Fibroblast of skin of right biceps (primary cell): ENCODE results near the gene LAMTOR1.
"Not testable (repeated sequence)": the region's sequence is repeated elsewhere in the genome, so short reads cannot be mapped to it uniquely, and the experiment has no call there.

Experiments
- DNase-seq: peaks from one replicate; pipeline ENCODE4 v3.0.0-alpha.2; 2013

LAMTOR1 gene

GRCh38 chr11:72102946-72103753, at the start of gene LAMTOR1:
TSS of gene LAMTOR1 (minus strand) at chr11:72103297. CDS start at chr11:72103224, 73 bp downstream.
- DNase-seq, result peak; percentile 99

DNA sequence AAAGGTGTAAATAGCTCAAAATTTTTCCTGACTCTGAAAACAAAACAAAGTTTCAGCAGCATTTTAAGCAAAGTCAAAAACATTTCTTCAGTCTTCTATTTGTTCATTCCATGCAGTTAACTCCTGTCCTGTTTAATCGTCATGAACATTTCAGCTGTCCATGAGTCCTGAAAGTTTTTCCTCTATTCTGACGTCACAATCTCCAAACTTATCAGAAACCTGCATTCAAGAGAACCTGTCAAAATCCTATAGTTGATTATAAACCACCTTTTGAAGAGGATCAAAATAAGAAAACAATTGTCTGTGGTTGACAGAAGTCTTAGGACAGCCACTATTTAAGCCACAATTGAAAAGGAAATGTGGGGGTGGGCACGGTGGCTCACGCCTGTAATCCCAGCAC, 47.8 kb upstream of the LAMTOR1 start:
- DNase-seq, result no peak

GRCh38 chr11:72146625-72147024, 43.5 kb upstream of the LAMTOR1 start:
- DNase-seq, result no peak

GRCh38 chr11:72144807-72145565, 41.9 kb upstream of the LAMTOR1 start:
- peak; percentile 85 for DNase-seq

GRCh38 chr11:72142543-72142942, 39.4 kb upstream of the LAMTOR1 start:
- not testable (repeated sequence) for DNase-seq

- DNase-seq, result peak; percentile 19
Observed at GRCh38 chr11:72142086-72142485, 39.0 kb upstream of the LAMTOR1 start.

GRCh38 chr11:72141066-72141465, 38.0 kb upstream of the LAMTOR1 start:
- DNase-seq, result peak; percentile 94

GRCh38 chr11:72140661-72141060, 37.6 kb upstream of the LAMTOR1 start:
- DNase-seq, result no peak

DNA sequence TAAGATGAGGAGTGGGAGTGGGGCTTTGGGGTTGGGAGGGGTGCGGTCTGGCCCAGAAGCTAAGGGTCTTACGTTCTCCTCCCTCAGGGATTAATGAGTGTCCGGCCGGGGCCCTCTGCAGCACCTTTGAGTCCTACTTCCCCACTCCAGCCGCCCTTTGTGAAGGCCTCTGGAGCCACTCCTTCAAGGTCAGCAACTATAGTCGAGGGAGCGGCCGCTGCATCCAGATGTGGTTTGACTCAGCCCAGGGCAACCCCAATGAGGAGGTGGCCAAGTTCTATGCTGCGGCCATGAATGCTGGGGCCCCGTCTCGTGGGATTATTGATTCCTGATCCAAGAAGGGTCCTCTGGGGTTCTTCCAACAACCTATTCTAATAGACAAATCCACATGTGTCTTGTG, 36.4 kb upstream of the LAMTOR1 start:
- no peak for DNase-seq

DNA sequence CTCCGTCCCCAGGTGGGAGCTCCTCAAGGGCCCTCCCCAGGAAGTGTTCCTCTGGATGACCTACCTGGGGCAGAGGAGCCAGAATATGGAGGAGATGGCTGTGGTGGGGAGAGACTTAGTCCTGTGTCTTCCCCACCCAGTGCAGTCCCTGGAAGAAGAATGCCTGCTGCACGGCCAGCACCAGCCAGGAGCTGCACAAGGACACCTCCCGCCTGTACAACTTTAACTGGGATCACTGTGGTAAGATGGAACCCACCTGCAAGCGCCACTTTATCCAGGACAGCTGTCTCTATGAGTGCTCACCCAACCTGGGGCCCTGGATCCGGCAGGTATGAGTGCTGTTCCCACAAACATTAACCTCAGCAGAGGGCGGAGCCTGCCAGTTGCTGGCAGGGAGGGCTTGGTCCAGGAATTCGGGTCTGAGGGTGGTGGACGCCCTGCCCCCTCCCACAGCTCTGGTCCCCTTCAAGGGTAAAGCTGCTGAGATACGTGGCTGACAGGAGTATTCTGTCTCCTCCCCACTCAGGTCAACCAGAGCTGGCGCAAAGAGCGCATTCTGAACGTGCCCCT, 35.8 kb upstream of the LAMTOR1 start:
- no peak for DNase-seq

DNA sequence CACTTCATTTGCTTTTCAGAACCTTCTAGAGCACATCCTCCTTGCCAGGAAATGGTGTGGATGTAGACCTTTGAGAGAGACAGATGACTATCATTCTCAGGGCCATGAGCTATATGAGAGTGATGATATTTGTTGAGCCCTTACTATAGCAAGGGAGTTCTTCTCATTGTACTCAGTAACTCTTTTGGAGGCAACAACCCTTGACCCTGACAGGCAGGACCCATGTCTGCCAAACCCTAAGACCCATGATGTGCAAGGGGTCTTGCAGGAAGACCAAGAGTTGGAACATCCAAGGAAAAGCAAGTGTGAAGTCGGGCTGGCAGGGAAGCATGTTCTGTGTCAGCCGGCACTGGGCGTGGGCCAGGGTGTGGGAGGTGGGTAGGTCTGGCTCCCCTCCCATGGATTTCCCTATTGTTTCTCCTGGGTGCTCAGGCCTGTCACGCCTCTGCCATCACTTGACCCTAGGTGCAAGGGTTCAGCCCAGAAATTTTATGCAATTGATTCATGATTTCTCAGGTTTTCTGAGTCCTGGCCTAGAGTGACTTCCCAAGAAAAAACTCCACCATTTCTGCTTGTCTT, 33.7 kb upstream of the LAMTOR1 start:
- DNase-seq, result no peak

- DNase-seq, result peak; percentile 20
Observed at GRCh38 chr11:72135891-72136683, 33.0 kb upstream of the LAMTOR1 start.

GRCh38 chr11:72135473-72135872, 32.4 kb upstream of the LAMTOR1 start, which contains the start of gene FOLR3:
TSS of gene FOLR3 (plus strand) at chr11:72135725. CDS start at chr11:72135953, 228 bp downstream.
- not testable (repeated sequence) for DNase-seq

GRCh38 chr11:72132646-72133045, 29.5 kb upstream of the LAMTOR1 start:
- no peak for DNase-seq

DNA sequence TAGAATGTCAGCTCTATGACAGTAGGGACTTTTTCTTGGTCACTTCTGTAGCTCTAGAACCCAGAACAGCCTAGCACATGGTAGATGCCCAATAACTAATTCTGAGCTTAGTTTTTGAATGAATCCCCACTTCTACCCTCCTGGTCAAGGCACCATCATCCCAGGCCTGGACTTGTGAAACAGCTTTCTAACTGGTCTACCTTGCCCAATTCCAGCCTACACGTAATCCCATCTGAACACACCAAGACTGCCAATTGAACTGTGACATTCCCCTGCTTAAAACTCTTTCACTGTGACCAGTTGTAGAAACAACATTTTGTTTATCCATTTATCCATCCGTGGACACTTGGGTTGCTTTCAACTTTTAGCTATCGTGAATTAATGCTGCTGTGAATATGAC, 26.3 kb upstream of the LAMTOR1 start:
- no peak for DNase-seq

DNA sequence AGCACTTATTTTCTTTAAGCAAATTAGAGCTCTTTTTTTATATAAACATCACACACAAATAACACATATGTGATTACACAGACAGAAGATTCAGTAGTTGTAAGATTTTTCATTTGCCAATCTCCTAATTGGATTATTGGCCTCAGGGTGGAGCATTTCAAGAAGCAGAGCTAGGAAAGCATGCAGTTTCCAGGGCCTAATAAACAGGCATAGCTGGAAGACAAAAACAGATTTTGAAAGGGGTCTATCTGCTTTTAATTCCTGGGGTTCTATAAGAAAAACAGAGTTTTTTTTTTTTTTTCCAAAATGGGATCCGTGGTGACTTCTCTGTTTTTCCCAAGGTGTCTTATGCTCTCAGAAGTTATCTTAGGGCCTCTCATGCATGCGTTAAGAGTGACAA, 24.8 kb upstream of the LAMTOR1 start:
- no peak for DNase-seq

GRCh38 chr11:72125956-72126355, 22.9 kb upstream of the LAMTOR1 start:
- DNase-seq, result no peak

- DNase-seq, result no peak
Observed at GRCh38 chr11:72124046-72124445, 20.9 kb upstream of the LAMTOR1 start.

DNA sequence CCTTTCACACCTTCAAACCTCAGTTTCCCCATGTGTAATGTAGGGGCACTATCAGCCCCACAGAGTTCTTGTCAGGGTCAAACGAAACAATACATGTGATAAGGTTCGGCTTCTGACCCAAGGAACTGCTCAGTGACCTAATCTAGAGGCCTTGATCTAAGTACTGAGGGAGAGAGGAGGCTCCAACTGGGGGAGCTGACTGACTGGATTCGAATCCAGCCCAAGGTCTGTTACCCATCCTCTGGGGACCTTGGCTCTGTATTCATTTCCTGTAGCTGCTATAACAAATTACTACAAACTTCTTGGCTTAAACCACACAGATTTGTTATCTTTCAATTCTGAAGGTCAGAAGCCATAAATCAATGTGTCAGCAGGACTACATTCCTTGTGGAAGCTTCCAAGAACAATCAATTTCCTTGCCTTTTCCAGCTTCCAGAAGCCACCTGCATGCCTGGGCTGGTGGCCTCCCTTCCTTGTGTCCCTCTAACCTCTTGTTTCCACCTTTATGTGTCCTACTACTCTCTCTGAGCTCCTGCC, 20.1 kb upstream of the LAMTOR1 start:
- no peak for DNase-seq

GRCh38 chr11:72122607-72123006, 19.5 kb upstream of the LAMTOR1 start:
- no peak for DNase-seq

- no peak for DNase-seq
Observed at GRCh38 chr11:72120930-72121329, 17.8 kb upstream of the LAMTOR1 start.

DNA sequence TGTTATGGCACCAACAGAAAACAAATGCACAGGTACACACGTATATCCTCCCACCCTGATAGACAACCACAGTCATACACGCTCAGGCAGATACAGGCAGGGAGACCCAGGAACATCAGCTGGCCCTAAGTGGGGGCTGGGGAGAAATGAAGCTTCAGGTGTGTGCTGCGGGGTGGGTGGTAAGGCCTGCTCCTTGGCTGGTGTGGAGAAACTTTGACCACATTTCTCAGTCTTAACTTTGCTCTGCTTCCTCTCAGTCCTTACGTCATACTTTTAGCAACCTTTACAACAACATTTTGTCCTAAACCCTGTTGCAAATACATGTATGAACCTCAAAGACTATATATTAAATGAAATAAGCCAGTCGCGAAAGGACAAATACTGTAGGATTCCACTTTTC, 16.1 kb upstream of the LAMTOR1 start:
- DNase-seq, result no peak
